ENCODE results near the gene RPL36A. TPM values are rescaled to one million over a fixed set of nuclear protein-coding genes. Genes with fewer than 3 reads are reported as not detected.
A peak's percentile ranks its signal among the peaks of the same experiment; 100 is the strongest.

Gene RPL36A
- total RNA-seq, 1 donor from 2014 or later, result 6,478 TPM

- Histone ChIP-seq H3K9me3 (ENCODE audit: low read depth) (no peaks in the 10 kb centered on the region), H3K4me1 (peaks cover 8% of the 10 kb centered on the region), H3K9ac (no peak overlapping the region), H4K20me1 (ENCODE audit: low read depth) (peaks cover 5% of the 10 kb centered on the region), H3F3A (ENCODE audit: low read depth) (peaks cover 25% of the 10 kb centered on the region), H2AFZ (replicated peaks) (no peak overlapping the region), H3K27ac (no peak overlapping the region), H3K4me3 (no peak overlapping the region), H3K36me3 (peaks cover 4% of the 10 kb centered on the region), H3K4me2 (no peak overlapping the region), H3K27me3 (no peaks in the 10 kb centered on the region), H3K79me2 (ENCODE audit: low read depth) (peaks cover 28% of the 10 kb centered on the region)
- H3K4me1 Mint-ChIP-seq, result peaks cover 8% of the 10 kb centered on the region
- peaks cover 4% of the 10 kb centered on the region for H3K36me3 Mint-ChIP-seq
- TF ChIP-seq EZH2 (IDR thresholded peaks at IDR 0.05) (no peak), EZH2phosphoT487 (IDR thresholded peaks at IDR 0.05) (no peak), CTCF (IDR thresholded peaks at IDR 0.05) (no peak)
- no peaks in the 10 kb centered on the region for H3K27me3 Mint-ChIP-seq (ENCODE audit: insufficient read depth, low read depth)
- no peak overlapping the region for H3K4me3 Mint-ChIP-seq
- H3K27ac Mint-ChIP-seq, result no peak overlapping the region
- no peak for DNase-seq (ENCODE audit: low spot score)
- H3K9me3 Mint-ChIP-seq, result no peaks in the 10 kb centered on the region
These were observed 2.2 kb upstream of the RPL36A start for GRCh38 chrX:101388604-101389003.

GRCh38 chrX:101391831-101392230, 1.0 kb downstream of the RPL36A start:
- H3K27ac ChIP-seq, result peak overlapping the region; percentile 57
- peak overlapping the region; percentile 54 for H3K9ac ChIP-seq

GRCh38 chrX:101393530-101394305, 2.9 kb downstream of the RPL36A start:
- H3K27ac ChIP-seq, result no peak overlapping the region
- no peak overlapping the region for H3K27ac Mint-ChIP-seq
- no peak for DNase-seq (ENCODE audit: low spot score)
- peaks cover 37% of the 10 kb centered on the region for H3K79me2 ChIP-seq (ENCODE audit: low read depth)
- TF ChIP-seq EZH2phosphoT487 (IDR thresholded peaks at IDR 0.05), result no peak
- no peak for TF ChIP-seq EZH2 (IDR thresholded peaks at IDR 0.05)
- no peak for TF ChIP-seq CTCF (IDR thresholded peaks at IDR 0.05)
- H3K9me3 ChIP-seq (ENCODE audit: low read depth), result peaks cover 3% of the 10 kb centered on the region
- peaks cover 12% of the 10 kb centered on the region for H4K20me1 ChIP-seq (ENCODE audit: low read depth)
- H3K36me3 Mint-ChIP-seq, result peaks cover 6% of the 10 kb centered on the region
- peak overlapping the region; percentile 22 for H3K4me2 ChIP-seq
- no peak overlapping the region for H3K4me3 Mint-ChIP-seq
- H3K9ac ChIP-seq, result no peak overlapping the region
- H3K27me3 ChIP-seq, result no peaks in the 10 kb centered on the region
- peaks cover 60% of the 10 kb centered on the region for H3F3A ChIP-seq (ENCODE audit: low read depth)
- H2AFZ ChIP-seq (replicated peaks), result no peak overlapping the region
- no peaks in the 10 kb centered on the region for H3K27me3 Mint-ChIP-seq (ENCODE audit: insufficient read depth, low read depth)
- no peaks in the 10 kb centered on the region for H3K9me3 Mint-ChIP-seq
- H3K4me3 ChIP-seq, result no peak overlapping the region
- H3K4me1 ChIP-seq, result peaks cover 8% of the 10 kb centered on the region
- H3K36me3 ChIP-seq, result peaks cover 4% of the 10 kb centered on the region
- peaks cover 4% of the 10 kb centered on the region for H3K4me1 Mint-ChIP-seq

More at GRCh38 chrX:101391831-101392230, 1.0 kb downstream of the RPL36A start:
- Mint-ChIP-seq H3K27ac (peak overlapping the region; percentile 38), H3K9me3 (no peaks in the 10 kb centered on the region), H3K27me3 (ENCODE audit: insufficient read depth, low read depth) (no peaks in the 10 kb centered on the region), H3K4me1 (peaks cover 4% of the 10 kb centered on the region), H3K36me3 (peaks cover 4% of the 10 kb centered on the region), H3K4me3 (peak overlapping the region; percentile 94)
- Histone ChIP-seq H3F3A (ENCODE audit: low read depth) (peaks cover 51% of the 10 kb centered on the region), H3K27me3 (no peaks in the 10 kb centered on the region), H4K20me1 (ENCODE audit: low read depth) (peaks cover 12% of the 10 kb centered on the region), H3K4me3 (peak overlapping the region; percentile 76), H3K36me3 (peaks cover 4% of the 10 kb centered on the region), H3K9me3 (ENCODE audit: low read depth) (no peaks in the 10 kb centered on the region), H3K4me2 (peak overlapping the region; percentile 79), H3K4me1 (peaks cover 8% of the 10 kb centered on the region), H2AFZ (replicated peaks) (no peak overlapping the region), H3K79me2 (ENCODE audit: low read depth) (peaks cover 37% of the 10 kb centered on the region)
- no peak for DNase-seq (ENCODE audit: low spot score)
- TF ChIP-seq EZH2phosphoT487 (IDR thresholded peaks at IDR 0.05) (no peak), EZH2 (IDR thresholded peaks at IDR 0.05) (no peak), CTCF (IDR thresholded peaks at IDR 0.05) (no peak)
